Subcutaneous adipose tissue (tissue), 4 donors: ENCODE measurements around the gene INCENP. TPM values are rescaled to one million over a fixed set of nuclear protein-coding genes. Genes with fewer than 3 reads are reported as not detected.

Experiments used
- CTCF ChIP-seq: fragments of 450-650 bp; IDR thresholded peaks from one replicate; pipeline ENCODE4 v1.5.1; 2016; ENCODE audit warnings: low read depth, mild to moderate bottlenecking, control low read depth, antibody characterized with exemption, moderate library complexity
- total RNA-seq, 4 donors: library from RNA; depleted of rRNA; stranded (reverse); fragments of >200 nt; gene quantifications; one replicate each; pipeline ENCODE4 v1.1.0, GENCODE V29; 2016

INCENP gene
- total RNA-seq = 10 to 100 TPM in 3 of 4 donors, 1 to 10 TPM in 1; 8.8 to 15.0 (median 12.3) TPM

- no peak for TF ChIP-seq CTCF
These were observed at the start of gene INCENP for GRCh38 chr11:62123669-62124185. Gene INCENP (plus strand): TSS chr11:62124011. CDS start chr11:62128162, 4,151 bp downstream.

- TF ChIP-seq CTCF = no peak
These were observed 48.4 kb upstream of the INCENP start for GRCh38 chr11:62075438-62075837.

GRCh38 chr11:62077132-62077531 lies 46.7 kb upstream of the INCENP start:
- TF ChIP-seq CTCF = no peak

DNA sequence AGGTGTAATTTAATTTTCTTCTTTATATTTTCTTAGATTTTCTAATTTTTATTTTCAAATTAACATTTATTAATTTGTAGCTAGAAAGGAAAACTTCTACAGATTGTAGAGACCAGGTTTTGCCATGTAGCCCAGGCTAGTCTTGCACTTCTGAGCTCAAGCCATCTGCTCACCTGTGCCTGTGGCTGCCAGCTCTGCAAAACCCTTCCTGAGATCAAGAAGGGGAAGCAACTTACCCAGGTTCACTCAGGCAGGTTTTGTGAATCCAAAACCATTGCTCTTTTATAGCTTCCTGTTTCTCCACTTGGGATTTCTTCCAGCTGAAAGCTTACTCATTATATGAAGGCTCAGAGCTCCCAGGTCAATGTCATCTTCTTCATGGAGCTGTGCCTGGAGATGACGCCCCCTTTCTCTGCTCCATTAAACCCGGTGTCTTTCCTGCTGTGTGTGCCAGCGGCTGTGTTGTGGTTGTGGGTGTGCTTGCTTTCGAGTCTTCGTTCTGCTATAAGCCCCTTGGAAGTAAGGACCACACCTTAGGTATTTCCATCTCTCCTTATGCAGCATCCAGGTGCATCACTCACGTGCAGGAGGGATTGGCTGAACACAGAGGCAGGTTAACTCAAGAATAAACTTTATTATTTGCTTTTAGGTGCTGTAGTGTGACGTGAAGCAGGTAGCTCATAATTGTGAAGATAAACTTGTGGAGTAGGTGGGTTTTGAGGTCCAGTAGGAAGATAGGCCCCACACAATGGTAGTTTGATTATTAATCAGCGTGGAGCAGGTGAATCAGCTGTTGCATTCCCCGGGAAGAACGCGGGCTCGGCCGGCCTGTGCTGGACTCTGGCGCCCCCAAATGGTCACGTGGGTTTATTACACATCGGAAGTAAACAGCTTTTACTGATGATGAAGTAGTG lies 42.2 kb upstream of the INCENP start:
- TF ChIP-seq CTCF = no peak

DNA sequence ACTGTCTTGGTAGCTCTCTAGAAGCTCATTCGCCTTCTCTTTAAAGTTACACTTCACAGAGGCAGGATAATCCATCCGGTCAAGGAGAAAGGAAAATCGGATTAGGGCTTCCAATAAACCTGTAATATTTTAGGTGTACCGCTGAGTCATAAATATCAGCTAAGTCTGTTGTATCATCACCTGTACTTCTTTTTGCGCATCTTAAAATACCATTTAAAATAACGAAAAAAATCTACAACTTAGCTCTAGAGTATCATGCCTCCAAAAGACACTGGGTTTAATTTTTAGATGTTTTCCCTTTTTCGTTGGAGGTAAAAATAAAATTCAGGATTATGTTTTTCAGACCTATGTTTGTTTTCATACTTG lies 41.5 kb upstream of the INCENP start:
- no peak for TF ChIP-seq CTCF

DNA sequence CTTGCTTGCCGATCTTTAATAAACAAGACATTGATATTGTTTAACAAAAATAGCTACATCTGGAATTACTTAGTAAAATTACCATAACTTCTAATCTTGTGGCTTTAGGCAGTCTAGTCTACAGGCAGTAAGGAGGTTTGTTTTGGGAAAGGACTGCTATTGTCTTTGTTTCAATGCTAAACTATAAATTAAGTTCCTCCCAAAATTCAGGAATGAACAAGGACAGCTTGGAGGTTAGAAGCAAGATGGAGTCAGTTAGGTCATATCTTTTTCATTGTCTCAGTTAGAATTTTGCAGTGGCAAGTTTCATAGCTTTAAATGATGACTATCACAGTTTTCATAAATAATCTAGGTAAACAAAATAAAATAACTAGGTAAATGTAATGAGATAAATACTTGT lies 36.1 kb upstream of the INCENP start:
- TF ChIP-seq CTCF = no peak

- TF ChIP-seq CTCF = no peak
These were observed 35.4 kb upstream of the INCENP start for GRCh38 chr11:62088331-62088933.
